Pulmonary artery endothelial cell (primary cell): ENCODE measurements around the gene LRRK1. TPM values are rescaled to one million over a fixed set of nuclear protein-coding genes. Genes with fewer than 3 reads are reported as not detected.

Experiments used
- DNase-seq: peaks from one replicate; pipeline ENCODE4 v3.0.0-alpha.2; 2011; ENCODE audit warnings: low read depth, low spot score
- total RNA-seq: library from RNA; depleted of rRNA; stranded (reverse); fragments of >200 nt; gene quantifications from 2 replicates; pipeline ENCODE4 v1.2.3, GENCODE V29; 2014

Gene LRRK1
- total RNA-seq, 1 donor from 2014 or later: 6.3 TPM

GRCh38 chr15:100890051-100890720 is 29.0 kb upstream of the LRRK1 start:
- DNase-seq: no peak

DNA sequence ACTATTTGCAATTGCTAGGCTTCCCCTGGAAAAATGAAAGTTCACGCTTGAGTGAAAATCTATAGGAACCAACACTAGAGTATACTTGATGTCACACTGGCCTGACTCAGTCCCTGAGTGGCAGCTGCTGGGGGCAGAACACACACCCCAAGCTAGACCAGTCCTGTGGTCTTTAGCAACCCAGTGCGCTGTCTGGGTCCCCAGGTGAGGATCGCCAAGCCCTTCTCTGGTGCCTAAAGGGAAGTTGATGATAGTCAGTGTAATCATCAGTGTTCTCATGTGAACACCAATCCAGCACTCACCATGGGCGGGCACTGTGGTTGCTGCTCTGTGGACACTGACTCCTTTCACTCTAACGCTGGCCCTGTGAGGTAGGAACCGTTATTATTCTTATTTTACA is 28.3 kb upstream of the LRRK1 start:
- DNase-seq: no peak

- DNase-seq: no peak
Observed at GRCh38 chr15:100891307-100892012, 27.7 kb upstream of the LRRK1 start.

- DNase-seq: no peak
Observed at GRCh38 chr15:100892013-100892355, 27.2 kb upstream of the LRRK1 start.

DNA sequence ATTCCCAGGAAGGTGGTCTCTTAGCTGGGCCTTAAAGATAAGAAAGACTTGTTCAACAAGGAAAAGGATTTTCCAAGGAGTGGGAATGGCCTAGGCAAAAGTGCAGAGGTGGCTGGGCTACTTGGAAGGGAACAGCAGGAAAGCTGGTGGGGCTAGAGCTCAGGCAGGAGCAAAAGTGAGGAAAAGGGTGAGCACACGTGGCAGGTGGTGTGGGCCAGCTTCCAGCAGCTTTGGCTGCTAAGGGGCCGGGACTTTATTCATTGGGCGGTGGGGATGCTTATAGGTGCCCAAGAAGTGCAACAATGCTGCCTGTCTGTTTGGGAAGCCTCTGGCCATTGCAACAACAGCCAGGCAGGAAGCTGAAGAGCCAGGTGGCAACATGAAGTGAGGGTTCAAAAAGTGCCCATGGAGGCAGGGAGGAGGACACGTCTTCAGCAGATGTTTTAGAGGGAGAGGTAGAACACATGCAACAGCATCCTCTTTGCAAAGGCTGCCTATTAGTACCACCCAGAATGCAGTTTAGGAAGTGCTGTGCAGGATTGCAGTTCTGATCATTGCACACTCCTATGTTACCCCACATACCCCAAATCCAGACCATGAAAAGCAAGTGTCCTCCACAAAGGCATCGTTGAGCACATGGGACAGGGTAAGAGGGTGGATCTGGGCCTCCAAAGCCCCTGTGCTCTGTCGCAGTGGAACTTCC is 25.7 kb upstream of the LRRK1 start:
- no peak for DNase-seq

DNA sequence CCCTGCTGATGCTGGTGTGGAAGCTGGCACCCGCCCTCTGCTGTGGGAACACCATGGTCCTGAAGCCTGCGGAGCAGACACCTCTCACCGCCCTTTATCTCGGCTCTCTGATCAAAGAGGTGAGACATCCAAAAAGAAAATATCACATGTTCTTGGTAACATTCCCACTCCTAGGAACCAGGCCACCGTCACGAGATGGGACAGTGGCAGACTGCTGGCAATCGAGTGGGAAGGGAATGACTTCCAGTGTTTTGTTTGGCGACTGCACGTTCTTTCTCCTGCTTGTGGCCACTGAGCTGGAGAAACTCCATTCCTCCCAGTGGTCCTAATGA is 25.2 kb upstream of the LRRK1 start:
- DNase-seq: no peak

DNA sequence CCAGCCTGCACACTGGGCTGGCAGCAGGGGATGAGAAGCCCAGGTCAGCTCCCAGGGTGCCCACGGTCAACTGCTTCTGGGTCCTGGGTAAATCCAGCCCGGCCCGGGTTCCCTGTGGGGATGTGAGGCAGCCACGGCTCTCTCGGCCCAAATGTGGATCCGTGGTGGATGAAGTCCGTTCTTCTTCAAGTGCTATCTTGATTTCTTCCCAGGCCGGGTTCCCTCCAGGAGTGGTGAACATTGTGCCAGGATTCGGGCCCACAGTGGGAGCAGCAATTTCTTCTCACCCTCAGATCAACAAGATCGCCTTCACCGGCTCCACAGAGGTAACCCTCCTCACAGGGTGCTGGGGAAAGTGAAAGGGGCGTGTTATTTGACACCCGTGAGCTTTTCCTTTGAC is 23.4 kb upstream of the LRRK1 start:
- DNase-seq: no peak

GRCh38 chr15:100897221-100898151 is 21.7 kb upstream of the LRRK1 start:
- DNase-seq: no peak

DNA sequence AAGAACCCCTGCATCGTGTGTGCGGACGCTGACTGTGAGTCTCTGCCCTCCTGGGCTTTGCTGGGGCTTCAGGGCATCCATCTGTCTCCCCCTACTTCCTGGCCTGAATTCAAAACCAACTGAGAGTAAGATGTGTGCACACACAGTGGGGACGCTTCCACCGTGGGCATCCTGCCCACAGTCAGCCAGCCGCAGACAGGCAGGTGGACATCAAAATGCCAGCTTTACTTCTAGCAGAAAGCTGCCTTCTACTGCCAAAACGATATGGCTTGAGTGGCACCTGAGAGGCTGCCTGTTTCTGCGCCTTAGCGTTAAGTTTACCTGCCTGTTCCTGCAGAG is 21.0 kb upstream of the LRRK1 start:
- no peak for DNase-seq

DNA sequence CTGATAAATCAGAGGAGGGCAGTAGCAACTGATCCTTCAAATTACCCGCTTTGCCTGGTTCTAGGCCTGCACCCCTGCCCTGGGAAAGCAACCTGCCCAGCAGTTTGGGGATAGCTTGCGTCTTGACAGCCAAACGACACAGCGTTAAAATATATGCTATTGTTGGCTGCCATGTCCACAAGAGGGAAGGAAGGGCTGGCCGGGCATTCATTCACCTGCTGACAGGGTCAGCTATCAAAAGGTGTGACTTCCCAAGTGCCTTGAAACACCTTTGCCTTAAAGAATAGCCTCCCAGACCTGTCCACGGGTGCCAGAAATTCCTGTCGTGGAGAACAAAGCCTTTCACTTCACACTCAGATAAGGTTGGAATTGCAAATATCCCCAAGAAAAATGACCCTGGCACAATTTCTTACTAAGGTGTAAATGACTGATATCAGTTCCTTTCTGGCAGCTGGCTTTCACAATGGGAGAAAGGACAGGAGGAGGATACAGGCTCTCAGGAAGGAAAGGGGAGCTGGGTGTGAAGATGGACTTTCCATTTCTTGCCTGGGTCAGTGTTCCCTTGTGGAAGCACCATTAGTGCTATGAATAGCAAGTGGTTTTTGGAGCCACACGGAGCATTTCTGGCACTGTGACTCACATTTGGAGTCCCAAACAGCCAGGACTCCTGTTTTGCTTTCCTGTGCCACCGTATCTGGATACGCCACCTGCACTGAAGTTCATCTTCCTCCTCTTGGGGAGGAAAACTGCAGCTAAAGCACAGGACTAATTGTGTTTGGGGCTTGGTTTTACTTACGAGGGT is 20.3 kb upstream of the LRRK1 start:
- DNase-seq: no peak

GRCh38 chr15:100899601-100900000 is 19.6 kb upstream of the LRRK1 start:
- DNase-seq: no peak

- DNase-seq: no peak
Observed at GRCh38 chr15:100900136-100900794, 18.9 kb upstream of the LRRK1 start.

- no peak for DNase-seq
Observed at GRCh38 chr15:100900795-100901169, 18.4 kb upstream of the LRRK1 start.

GRCh38 chr15:100901296-100901695 is 17.9 kb upstream of the LRRK1 start:
- DNase-seq: no peak

- no peak for DNase-seq
Observed at GRCh38 chr15:100901702-100902435, 17.3 kb upstream of the LRRK1 start.

DNA sequence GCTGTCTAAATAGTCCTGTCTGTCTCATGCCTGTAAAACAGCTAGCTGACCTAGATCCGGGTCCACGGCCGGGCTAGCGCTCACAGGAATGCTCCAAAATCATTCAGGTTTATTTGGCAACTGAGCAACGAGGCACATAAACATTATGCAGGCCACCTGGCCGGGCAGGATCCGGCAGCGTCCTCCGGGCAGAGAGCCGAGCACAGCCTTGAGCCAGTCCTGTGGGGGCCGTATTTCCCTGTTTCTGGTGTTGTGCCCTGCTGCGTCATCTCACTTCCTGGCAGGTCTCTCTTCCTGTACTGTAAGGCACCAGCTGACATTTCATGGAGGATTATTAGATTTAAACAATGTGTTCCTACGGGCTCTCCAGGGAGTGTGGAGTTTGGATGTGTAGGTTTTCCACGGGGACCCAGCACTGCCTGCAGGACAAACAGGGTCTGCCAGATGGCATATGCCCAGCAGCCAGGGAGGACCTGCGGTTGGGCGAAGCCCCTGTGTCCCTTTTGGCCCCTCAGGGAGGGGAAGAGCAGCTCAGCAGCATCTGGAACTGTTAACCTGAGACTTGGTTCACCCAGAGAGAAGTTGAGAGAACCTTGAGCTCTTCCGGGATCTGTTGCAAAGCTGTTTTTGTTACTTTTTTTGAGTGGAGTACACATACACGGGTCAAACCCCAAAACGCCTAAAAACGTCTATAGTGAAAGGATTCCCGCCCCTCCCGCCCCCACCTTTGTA is 16.6 kb upstream of the LRRK1 start:
- DNase-seq: peak; percentile 84

GRCh38 chr15:100903168-100903554 is 16.0 kb upstream of the LRRK1 start:
- DNase-seq: no peak

- no peak for DNase-seq
Observed at GRCh38 chr15:100905850-100906249, 13.3 kb upstream of the LRRK1 start.

- no peak for DNase-seq
Observed at GRCh38 chr15:100908466-100908865, 10.7 kb upstream of the LRRK1 start.
